PFSK-1 (cell line): Measurements from ENCODE around the gene TBCB.

Source experiments
- FOXP2 ChIP-seq: optimal IDR thresholded peaks from 2 replicates; pipeline ENCODE3; 2011; ENCODE audit warnings: borderline replicate concordance, control low read depth, inconsistent platforms; ENCODE audit not compliant: insufficient read depth; ENCODE audit errors: extremely low read length, extremely low read depth
- POLR2AphosphoS5 ChIP-seq: IDR thresholded peaks from 2 replicates; pipeline ENCODE4 v1.6.1; 2012; ENCODE audit warnings: low read depth, mild to moderate bottlenecking, control low read depth, low read length, moderate library complexity
- SIN3A ChIP-seq: IDR thresholded peaks from 2 replicates; pipeline ENCODE4 v1.6.1; 2012; ENCODE audit warnings: mild to moderate bottlenecking, low read length, moderate library complexity, borderline replicate concordance; ENCODE audit not compliant: insufficient read depth
- TAF1 ChIP-seq: IDR thresholded peaks from 2 replicates; pipeline ENCODE4 v1.6.1; 2012; ENCODE audit warnings: low read length, control low read depth, borderline replicate concordance; ENCODE audit not compliant: insufficient read depth
- TF ChIP-seq, protein P1 (sequence below), 2 experiments: IDR thresholded peaks; 2 replicates each; pipeline versions ENCODE4 v1.6.1 to v1.8.0; 2011 to 2012; ENCODE audit warnings: low read depth in 2 of 2, low read length in 2 of 2, control low read depth in 1 of 2, inconsistent platforms in 1 of 2, mild to moderate bottlenecking in 1 of 2, moderate library complexity in 1 of 2; ENCODE audit not compliant: insufficient read depth in 1 of 2

The TBCB gene

DNA sequence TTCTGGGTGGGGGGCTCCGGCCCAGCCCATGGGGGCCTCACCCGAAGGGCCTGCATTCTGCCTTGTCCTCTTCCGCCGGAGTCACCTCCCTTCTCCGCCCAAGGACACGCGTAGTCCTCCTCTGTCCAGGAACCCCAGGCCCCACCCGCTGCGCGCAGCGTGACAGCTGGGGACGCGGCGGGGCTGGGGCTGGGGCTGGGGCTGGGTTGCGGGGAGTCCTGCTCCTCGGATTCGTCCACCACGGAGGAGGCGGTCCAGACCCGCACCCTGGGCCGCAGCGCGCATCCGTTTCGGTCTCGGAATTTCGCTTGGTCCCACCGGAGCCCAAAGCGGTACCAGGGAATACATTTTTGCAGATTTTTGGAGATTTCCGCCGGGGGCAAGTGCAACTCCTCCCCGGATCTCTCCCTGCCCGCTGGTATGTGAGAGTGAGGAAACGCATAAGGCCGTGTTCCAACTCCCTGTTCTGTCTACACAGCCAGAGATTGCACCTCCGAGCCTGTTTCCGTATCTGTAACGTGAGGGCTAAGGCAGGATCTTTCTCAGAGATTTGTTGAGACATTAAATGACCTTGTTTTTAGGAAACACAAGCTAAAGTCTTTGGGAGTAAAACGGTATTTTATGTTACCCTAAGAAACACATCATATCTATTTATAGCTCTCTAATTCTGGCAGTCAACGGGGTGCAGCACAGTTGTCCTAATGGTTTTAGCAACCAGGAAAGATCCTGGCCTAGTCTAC is 37.3 kb downstream of the TBCB start, which contains the start of gene COX7A1:
Gene COX7A1 (minus strand): TSS at position 96 of the 740 bp plus-strand sequence. CDS start 40 bp downstream, at position 56.
- no peak for TF ChIP-seq POLR2AphosphoS5
- no peak for TF ChIP-seq FOXP2
- no peak for TF ChIP-seq TAF1
- TF ChIP-seq, protein P1, sequence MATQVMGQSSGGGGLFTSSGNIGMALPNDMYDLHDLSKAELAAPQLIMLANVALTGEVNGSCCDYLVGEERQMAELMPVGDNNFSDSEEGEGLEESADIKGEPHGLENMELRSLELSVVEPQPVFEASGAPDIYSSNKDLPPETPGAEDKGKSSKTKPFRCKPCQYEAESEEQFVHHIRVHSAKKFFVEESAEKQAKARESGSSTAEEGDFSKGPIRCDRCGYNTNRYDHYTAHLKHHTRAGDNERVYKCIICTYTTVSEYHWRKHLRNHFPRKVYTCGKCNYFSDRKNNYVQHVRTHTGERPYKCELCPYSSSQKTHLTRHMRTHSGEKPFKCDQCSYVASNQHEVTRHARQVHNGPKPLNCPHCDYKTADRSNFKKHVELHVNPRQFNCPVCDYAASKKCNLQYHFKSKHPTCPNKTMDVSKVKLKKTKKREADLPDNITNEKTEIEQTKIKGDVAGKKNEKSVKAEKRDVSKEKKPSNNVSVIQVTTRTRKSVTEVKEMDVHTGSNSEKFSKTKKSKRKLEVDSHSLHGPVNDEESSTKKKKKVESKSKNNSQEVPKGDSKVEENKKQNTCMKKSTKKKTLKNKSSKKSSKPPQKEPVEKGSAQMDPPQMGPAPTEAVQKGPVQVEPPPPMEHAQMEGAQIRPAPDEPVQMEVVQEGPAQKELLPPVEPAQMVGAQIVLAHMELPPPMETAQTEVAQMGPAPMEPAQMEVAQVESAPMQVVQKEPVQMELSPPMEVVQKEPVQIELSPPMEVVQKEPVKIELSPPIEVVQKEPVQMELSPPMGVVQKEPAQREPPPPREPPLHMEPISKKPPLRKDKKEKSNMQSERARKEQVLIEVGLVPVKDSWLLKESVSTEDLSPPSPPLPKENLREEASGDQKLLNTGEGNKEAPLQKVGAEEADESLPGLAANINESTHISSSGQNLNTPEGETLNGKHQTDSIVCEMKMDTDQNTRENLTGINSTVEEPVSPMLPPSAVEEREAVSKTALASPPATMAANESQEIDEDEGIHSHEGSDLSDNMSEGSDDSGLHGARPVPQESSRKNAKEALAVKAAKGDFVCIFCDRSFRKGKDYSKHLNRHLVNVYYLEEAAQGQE (IDR thresholded peaks at IDR 0.05; ENCODE audit: insufficient read depth in 1 of 2, low read depth in 2 of 2, low read length in 2 of 2), result no peak
- no peak for TF ChIP-seq SIN3A

DNA sequence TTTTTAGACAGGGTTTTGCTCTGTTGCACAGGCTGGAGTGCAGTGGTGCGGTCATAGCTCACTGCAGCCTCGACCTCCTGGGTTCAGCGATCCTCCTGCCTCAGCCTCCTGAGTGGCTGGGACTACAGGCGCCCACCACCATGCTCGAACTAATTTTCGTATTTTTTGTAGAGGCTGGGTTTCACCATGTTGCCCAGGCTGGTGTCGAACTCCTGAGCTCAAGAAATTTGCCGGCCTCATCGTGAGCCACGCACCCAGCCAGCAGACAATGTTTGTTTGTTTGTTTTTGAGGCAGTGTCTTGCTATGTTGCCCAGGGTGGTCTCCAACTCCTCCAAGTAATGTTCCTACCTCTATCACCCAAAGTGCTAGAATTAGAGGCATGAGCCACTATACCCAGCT is 37.9 kb downstream of the TBCB start:
- TF ChIP-seq TAF1 (no peak), FOXP2 (no peak), SIN3A (no peak), POLR2AphosphoS5 (no peak)
- TF ChIP-seq, protein P1 (IDR thresholded peaks at IDR 0.05; ENCODE audit: insufficient read depth in 1 of 2, low read depth in 2 of 2, low read length in 2 of 2), result no peak

DNA sequence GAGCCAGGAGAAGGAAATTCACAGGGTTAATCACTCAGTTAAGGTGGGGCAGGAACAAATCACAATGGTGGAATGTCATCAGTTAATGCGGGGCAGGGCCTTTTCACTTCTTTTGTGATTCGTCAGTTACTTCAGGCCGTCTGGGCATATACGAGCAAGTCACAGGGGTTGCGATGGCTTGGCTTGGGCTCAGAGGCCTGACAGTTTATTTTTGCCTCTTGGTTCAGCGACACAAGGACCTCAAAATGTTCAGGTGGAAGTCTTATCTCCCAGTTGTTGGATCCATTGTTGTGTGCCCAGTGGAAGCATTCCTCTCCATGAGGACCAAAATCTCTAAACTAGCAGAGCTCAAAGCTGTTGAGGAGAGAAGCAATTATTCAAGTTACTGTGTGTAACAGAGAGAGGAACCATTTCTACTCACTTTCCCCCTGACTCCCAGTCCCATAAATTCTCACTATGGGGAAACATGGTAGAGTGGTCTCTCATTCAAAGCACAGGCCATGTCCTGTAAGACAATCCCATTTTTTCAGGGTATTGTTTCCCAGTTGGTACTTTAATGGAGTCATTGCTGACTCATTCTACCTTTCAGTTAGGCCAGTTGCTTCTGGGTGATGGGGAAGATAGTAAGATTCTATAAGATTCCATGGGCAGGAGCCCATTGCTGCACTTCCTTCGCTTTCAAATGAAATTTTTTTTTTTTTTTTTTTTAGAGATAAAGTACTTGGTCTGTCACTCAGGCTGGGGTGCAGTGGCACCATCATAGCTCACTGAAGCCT is 45.7 kb downstream of the TBCB start:
- no peak for TF ChIP-seq POLR2AphosphoS5
- no peak for TF ChIP-seq TAF1
- no peak for TF ChIP-seq FOXP2
- no peak for TF ChIP-seq SIN3A
- TF ChIP-seq, protein P1 (IDR thresholded peaks at IDR 0.05; ENCODE audit: insufficient read depth in 1 of 2, low read depth in 2 of 2, low read length in 2 of 2), result no peak

DNA sequence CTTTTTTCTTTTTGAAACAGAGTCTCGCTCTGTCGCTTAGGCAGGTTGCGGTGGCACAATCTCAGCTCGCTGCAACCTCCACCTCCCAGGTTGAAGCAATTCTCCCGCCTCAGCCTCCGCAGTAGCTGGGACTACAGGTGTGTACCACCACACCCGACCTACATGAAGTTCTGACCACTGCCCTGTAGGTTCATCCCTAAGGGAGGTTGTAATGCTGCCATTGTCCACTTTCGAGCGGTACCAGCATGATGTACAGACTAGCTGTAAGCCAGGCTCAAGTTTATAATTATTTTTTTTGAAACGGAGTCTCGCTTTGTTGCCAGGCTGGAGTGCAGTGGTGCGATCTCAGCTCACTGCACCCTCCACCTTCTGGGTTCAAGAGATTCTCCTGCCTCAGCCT is 48.5 kb downstream of the TBCB start:
- TF ChIP-seq SIN3A, result no peak

DNA sequence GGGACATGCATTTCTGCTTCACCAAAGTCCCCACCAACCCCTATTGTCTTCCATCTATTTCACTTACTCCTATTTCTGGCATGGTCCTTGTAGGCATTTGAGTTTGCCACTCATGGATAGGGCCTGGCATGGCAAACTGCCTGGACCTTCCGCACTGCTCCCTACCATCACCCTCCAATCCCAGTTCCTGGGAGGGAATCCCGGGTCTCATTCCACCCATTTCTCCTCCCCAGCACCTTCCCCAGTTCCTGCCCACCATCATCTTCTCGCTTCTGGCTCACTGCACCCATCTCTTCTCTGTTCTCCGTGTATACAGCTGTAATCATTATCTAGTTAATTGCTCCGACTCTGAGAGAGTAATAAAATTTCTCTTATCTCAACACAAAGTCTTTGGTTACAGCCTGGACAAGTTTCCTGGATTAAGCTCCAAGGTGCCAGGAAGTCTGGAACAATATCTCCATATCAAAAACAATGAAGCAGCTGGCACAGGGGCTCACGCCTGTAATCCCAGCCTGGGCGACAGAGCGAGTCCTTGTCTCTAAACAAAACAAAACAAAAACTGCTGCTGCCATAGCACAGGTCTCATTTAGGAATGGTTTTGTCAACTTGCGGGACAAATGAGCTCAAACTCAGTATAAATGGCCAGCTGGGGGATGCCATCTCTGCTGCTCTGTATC is 54.0 kb downstream of the TBCB start:
- TF ChIP-seq, protein P1 (IDR thresholded peaks at IDR 0.05; ENCODE audit: insufficient read depth in 1 of 2, low read depth in 2 of 2, low read length in 2 of 2), result no peak
- TF ChIP-seq FOXP2, result no peak
- no peak for TF ChIP-seq SIN3A
- TF ChIP-seq TAF1, result no peak
- TF ChIP-seq POLR2AphosphoS5, result no peak
